ENCODE measurements around the gene CENPX.

Gene CENPX

GRCh38 chr17:81978524-81979298, 44.0 kb downstream of the CENPX start:
- Histone ChIP-seq H3K36me3 (peaks cover 36% of the 10 kb centered on the region), H3K9me3 (ENCODE audit: severe bottlenecking) (peaks cover 8% of the 10 kb centered on the region), H3K4me3 (ENCODE audit: low read depth, low read length) (peak overlapping the region; percentile 69), H3K27ac (no peak overlapping the region; the same call in 1 of the 2 replicates), H3K27me3 (ENCODE audit: insufficient read depth, low read depth, severe bottlenecking) (no peaks in the 10 kb centered on the region)
- peak; percentile 9 for DNase-seq
- TF ChIP-seq, protein P1, sequence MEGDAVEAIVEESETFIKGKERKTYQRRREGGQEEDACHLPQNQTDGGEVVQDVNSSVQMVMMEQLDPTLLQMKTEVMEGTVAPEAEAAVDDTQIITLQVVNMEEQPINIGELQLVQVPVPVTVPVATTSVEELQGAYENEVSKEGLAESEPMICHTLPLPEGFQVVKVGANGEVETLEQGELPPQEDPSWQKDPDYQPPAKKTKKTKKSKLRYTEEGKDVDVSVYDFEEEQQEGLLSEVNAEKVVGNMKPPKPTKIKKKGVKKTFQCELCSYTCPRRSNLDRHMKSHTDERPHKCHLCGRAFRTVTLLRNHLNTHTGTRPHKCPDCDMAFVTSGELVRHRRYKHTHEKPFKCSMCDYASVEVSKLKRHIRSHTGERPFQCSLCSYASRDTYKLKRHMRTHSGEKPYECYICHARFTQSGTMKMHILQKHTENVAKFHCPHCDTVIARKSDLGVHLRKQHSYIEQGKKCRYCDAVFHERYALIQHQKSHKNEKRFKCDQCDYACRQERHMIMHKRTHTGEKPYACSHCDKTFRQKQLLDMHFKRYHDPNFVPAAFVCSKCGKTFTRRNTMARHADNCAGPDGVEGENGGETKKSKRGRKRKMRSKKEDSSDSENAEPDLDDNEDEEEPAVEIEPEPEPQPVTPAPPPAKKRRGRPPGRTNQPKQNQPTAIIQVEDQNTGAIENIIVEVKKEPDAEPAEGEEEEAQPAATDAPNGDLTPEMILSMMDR (IDR thresholded peaks at IDR 0.05; ENCODE audit: low read depth, low read length): no peak

DNA sequence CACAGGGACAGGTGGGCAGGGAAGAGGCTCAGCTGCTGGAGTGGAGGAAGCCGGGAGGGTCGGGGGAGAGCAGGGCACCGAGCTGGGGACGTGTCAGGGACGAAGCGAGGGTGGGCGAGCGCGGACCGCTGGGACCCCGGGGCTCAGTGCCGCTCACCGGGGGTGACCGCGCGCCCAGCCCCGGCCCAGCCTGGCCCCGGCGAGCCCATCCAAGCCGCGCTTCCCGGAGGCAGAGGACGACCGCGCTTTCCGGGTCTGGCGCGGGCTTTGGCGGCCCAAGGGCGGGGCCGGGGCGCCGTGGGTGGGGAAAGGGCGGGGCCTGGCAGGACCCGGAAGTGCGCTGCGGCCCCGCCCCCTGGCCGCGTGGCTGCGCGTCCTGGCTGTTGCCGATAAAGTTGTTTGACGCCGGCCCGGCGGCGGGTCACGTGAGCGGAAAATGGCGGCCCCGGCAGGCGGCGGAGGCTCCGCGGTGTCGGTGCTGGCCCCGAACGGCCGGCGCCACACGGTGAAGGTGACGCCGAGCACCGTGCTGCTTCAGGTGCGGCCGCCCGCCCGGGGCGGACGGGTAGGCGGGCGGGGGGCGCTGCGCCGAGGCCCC, 45.4 kb downstream of the CENPX start, which contains the start of gene ASPSCR1:
Gene ASPSCR1, plus strand, starts transcription at position 419 of the 598 bp plus-strand sequence. Its CDS starts 18 bp downstream, at position 437.
- TF ChIP-seq, protein P1 (IDR thresholded peaks at IDR 0.05; ENCODE audit: low read depth, low read length): no peak
- Histone ChIP-seq H3K4me3 (ENCODE audit: low read depth, low read length) (peak within 1 kb of the TSS; percentile 69), H3K27ac (peak within 1 kb of the TSS; percentile 96), H3K27me3 (ENCODE audit: insufficient read depth, low read depth, severe bottlenecking) (no peaks in the 10 kb centered on the region), H3K36me3 (peaks cover 29% of the 10 kb centered on the region), H3K9me3 (ENCODE audit: severe bottlenecking) (peaks cover 12% of the 10 kb centered on the region)
- peak; percentile 95 for DNase-seq

DNA sequence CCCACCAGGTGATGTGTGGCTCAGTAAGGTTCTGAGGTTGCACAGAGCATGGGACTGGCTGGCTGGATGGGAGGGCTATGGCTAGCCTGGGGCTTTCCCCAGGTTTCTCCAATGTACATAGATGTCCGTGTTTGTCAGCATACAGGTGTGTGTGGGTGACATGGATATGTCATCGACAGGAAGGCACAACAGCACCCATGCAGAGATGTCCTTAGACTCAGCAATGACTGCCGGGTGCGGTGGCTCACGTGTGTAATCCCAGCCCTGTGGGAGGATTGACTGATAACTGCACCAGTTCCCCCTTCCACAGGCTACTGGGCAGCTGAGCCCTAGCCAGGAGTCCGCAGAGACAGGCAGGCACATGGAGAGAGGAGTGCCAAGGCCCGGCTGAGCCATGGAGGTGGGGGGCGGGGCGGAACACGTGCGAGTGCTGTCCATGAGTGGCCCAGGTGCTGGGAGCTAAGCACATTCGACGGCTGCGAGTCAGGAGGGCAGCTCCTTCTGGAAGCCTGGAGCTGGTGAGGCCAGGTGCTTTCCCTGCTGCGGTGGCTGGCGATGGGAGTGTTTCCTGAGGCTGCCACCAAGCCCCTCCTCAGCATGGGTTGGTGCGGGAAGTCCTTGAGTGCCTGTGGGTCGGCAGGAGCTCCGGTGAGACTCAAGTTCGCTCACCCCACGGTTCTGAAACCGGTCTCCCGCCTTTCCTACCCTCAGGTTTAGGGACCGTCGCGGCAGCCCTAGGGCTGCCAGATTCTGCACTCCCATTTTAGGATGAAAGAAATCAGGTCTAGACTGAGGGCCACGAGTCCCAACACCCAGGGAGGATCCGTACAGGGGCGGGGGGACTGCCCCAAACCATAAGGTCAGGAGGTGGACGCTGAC, 46.1 kb downstream of the CENPX start:
- H3K4me3 ChIP-seq (ENCODE audit: low read depth, low read length): peak overlapping the region; percentile 69
- DNase-seq: peak; percentile 82
- peaks cover 23% of the 10 kb centered on the region for H3K36me3 ChIP-seq
- TF ChIP-seq, protein P1 (IDR thresholded peaks at IDR 0.05; ENCODE audit: low read depth, low read length): no peak
- peaks cover 12% of the 10 kb centered on the region for H3K9me3 ChIP-seq (ENCODE audit: severe bottlenecking)
- H3K27ac ChIP-seq: peak overlapping the region; percentile 96
- H3K27me3 ChIP-seq (ENCODE audit: insufficient read depth, low read depth, severe bottlenecking): no peaks in the 10 kb centered on the region

DNA sequence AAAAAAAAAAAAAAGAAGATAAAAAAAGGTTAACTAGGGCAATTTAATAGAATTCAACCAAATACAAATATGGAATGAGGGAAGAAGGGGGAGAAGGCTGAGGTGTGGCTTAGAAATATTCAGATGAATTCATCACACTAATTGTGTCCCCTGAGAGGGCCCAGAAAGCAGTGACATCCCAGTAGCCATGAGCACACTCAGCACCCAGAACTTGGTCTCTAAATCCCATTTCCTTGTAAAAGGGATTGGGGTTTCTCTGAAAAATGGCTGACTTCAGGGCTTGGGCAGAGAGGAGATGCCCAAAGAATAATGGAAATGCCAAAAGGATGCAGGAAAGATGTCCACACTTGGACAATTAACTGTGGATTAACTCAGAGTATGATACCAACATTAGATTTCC, 49.2 kb downstream of the CENPX start:
- no peaks in the 10 kb centered on the region for H3K27me3 ChIP-seq (ENCODE audit: insufficient read depth, low read depth, severe bottlenecking)
- DNase-seq: no peak
- H3K4me3 ChIP-seq (ENCODE audit: low read depth, low read length): no peak overlapping the region
- no peaks in the 10 kb centered on the region for H3K36me3 ChIP-seq
- TF ChIP-seq, protein P1 (IDR thresholded peaks at IDR 0.05; ENCODE audit: low read depth, low read length): no peak
- H3K27ac ChIP-seq: no peak overlapping the region
- peaks cover 12% of the 10 kb centered on the region for H3K9me3 ChIP-seq (ENCODE audit: severe bottlenecking)

- no peak for DNase-seq
- Histone ChIP-seq H3K36me3 (no peaks in the 10 kb centered on the region; the same call in 1 of the 2 replicates), H3K4me3 (ENCODE audit: low read depth, low read length) (no peak overlapping the region), H3K27me3 (ENCODE audit: insufficient read depth, low read depth, severe bottlenecking) (no peaks in the 10 kb centered on the region), H3K27ac (no peak overlapping the region), H3K9me3 (ENCODE audit: severe bottlenecking) (peaks cover 8% of the 10 kb centered on the region)
- TF ChIP-seq, protein P1 (IDR thresholded peaks at IDR 0.05; ENCODE audit: low read depth, low read length): no peak
Observed at GRCh38 chr17:81968850-81969812, 53.5 kb downstream of the CENPX start.

Measured in WERI-Rb-1 (cell line).